Skeletal muscle satellite cell (primary cell): ENCODE results near the gene HOXB4.

ENCODE experiments used
- H3K27me3 ChIP-seq: 2 replicates; pipeline ENCODE4 v1.7.0; 2013; ENCODE audit warnings: low read length; ENCODE audit not compliant: control insufficient read depth, insufficient read depth
- H3K36me3 ChIP-seq: 2 replicates; pipeline ENCODE4 v1.7.0; 2013; ENCODE audit warnings: mild to moderate bottlenecking, control low read depth, low read length; ENCODE audit not compliant: insufficient read depth
- H3K4me1 ChIP-seq: 2 replicates; pipeline ENCODE4 v1.7.0; 2013; ENCODE audit warnings: low read length; ENCODE audit not compliant: control insufficient read depth, insufficient read depth
- H3K4me2 ChIP-seq: 2 replicates; pipeline ENCODE4 v1.7.0; 2013; ENCODE audit warnings: mild to moderate bottlenecking, low read length
- H3K4me3 ChIP-seq: 2 replicates; pipeline ENCODE4 v1.7.0; 2013; ENCODE audit warnings: low read length
- H3K9ac ChIP-seq: 2 replicates; pipeline ENCODE4 v1.7.0; 2013; ENCODE audit warnings: mild to moderate bottlenecking, low read depth, low read length, moderate library complexity
- H3K9me3 ChIP-seq: replicated peaks from 2 replicates; pipeline ENCODE4 v1.7.0; 2013; ENCODE audit warnings: mild to moderate bottlenecking, control low read depth, low read length

The HOXB4 gene

DNA sequence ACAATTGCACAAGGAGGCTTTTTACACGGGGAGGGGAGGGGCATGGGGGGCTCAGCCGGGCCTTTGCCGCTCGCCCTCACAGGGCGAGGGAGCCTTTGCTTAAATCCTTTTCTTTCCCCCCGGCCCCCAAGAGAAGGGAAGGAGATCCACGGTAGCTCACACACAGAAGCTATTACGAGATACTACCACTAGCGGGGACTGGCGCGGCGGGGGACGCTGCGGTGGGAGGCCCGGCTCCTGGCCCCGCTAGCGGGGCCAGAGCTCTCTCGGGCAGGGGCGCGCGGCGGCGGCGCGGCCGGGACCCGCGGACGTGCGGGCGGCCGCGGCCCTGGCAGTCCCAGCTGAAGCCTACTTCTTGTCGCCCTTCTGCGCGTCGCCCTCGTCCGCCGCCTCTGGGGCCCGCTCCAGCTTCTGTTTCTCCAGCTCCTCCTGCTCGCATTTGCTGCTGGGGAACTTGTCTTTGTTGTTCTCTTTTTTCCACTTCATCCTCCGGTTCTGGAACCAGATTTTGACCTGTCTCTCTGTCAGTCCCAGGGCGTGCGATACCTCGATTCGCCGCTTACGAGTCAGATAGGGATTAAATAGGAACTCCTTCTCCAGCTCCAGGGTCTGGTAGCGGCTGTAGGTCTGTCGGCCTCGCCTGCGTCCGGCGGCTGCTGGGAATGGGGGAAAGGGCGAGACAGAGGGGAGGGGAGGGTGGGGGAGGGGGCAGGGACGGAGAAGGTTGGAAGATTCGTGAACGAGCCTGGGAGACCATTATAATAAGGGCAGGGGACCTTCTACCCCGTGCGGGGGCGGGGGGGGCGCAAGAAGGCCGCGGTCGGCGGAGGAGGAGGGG, 34.9 kb upstream of the HOXB4 start:
- H3K27me3 ChIP-seq, result peaks cover 44% of the 10 kb centered on the region
- H3K4me2 ChIP-seq, result peak overlapping the region; percentile 99
- H3K9me3 ChIP-seq, result no peaks in the 10 kb centered on the region
- peak overlapping the region; percentile 68 for H3K9ac ChIP-seq
- peak overlapping the region; percentile 71 for H3K4me3 ChIP-seq
- peaks cover 27% of the 10 kb centered on the region for H3K4me1 ChIP-seq
- H3K36me3 ChIP-seq, result no peaks in the 10 kb centered on the region

GRCh38 chr17:48612456-48612853, 34.3 kb upstream of the HOXB4 start:
- Histone ChIP-seq H3K36me3 (no peaks in the 10 kb centered on the region), H3K4me1 (peaks cover 26% of the 10 kb centered on the region), H3K27me3 (peaks cover 37% of the 10 kb centered on the region), H3K4me3 (peak overlapping the region; percentile 71), H3K9ac (peak overlapping the region; percentile 68), H3K4me2 (peak overlapping the region; percentile 99), H3K9me3 (no peaks in the 10 kb centered on the region)

- no peaks in the 10 kb centered on the region for H3K9me3 ChIP-seq
- H3K27me3 ChIP-seq, result peaks cover 31% of the 10 kb centered on the region
- H3K4me3 ChIP-seq, result peak overlapping the region; percentile 95
- H3K4me1 ChIP-seq, result peaks cover 25% of the 10 kb centered on the region
- peak overlapping the region; percentile 98 for H3K9ac ChIP-seq
- no peaks in the 10 kb centered on the region for H3K36me3 ChIP-seq
- H3K4me2 ChIP-seq, result peak overlapping the region; percentile 99
Measured at GRCh38 chr17:48611681-48612455, 33.7 kb upstream of the HOXB4 start.

- peak overlapping the region; percentile 95 for H3K4me3 ChIP-seq
- H3K4me1 ChIP-seq, result peaks cover 25% of the 10 kb centered on the region
- peaks cover 25% of the 10 kb centered on the region for H3K27me3 ChIP-seq
- H3K4me2 ChIP-seq, result peak overlapping the region; percentile 99
- H3K9ac ChIP-seq, result peak overlapping the region; percentile 98
- H3K9me3 ChIP-seq, result no peaks in the 10 kb centered on the region
- no peaks in the 10 kb centered on the region for H3K36me3 ChIP-seq
Measured at GRCh38 chr17:48611213-48611612, 33.1 kb upstream of the HOXB4 start.

- Histone ChIP-seq H3K9me3 (no peaks in the 10 kb centered on the region), H3K4me1 (peaks cover 25% of the 10 kb centered on the region), H3K36me3 (no peaks in the 10 kb centered on the region), H3K4me2 (peak within 1 kb of the TSS; percentile 99), H3K4me3 (peak within 1 kb of the TSS; percentile 95), H3K27me3 (peaks cover 18% of the 10 kb centered on the region), H3K9ac (peak within 1 kb of the TSS; percentile 98)
Measured at GRCh38 chr17:48610282-48611211, 32.4 kb upstream of the HOXB4 start, which contains the start of gene HOXB7. Gene HOXB7 (minus strand): TSS chr17:48611017. CDS start chr17:48610918, 99 bp downstream.

DNA sequence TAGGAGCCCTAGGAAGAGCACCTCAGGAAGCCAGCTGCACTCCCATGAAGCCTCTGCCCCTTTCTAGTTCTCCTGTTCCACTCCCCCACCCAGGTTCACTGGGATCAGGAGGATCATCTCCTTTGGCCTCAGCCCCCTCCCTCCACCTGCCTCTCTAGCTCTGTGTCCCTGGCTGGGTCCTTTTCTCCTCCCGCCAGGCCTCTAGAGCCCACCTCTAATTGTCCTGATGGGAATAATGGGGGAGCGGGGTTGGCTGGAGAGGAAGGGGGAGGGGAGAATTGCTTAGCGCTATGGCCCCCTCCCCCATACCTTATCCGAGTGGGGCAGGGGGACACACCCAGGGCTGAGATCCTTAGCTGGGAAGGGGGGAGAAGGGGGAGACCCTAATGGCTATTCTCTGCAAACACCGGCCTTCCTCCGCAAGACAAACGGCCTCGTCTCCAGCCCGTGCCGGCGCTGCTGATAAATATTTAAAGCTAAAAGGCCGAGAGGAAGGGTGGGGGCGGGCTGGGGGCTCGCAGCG, 31.7 kb upstream of the HOXB4 start:
- Histone ChIP-seq H3K27me3 (peaks cover 11% of the 10 kb centered on the region), H3K9ac (peak overlapping the region; percentile 98), H3K9me3 (no peaks in the 10 kb centered on the region), H3K4me3 (peak overlapping the region; percentile 95), H3K4me2 (peak overlapping the region; percentile 99), H3K4me1 (peaks cover 31% of the 10 kb centered on the region), H3K36me3 (no peaks in the 10 kb centered on the region)

DNA sequence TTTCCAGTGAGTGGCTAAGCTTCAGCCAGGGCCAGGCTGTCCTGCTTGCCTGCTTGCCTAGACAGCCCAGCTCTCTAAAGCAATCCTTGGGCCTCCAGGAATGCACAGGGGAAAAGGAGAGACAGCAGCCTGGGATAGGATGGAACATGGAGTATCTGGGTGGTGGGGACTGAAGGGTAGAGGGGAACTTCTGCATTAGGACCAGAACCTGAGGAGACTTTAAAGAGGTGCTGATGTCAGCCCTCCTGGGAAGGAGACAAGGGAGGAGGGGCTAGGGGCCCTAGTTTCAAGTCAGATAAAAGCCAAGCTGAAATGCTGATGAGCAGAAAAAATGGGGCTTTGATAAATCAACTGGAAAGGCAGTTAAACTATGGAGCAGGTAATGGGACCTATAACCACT, 30.9 kb upstream of the HOXB4 start:
- peaks cover 26% of the 10 kb centered on the region for H3K4me1 ChIP-seq
- no peaks in the 10 kb centered on the region for H3K9me3 ChIP-seq
- H3K36me3 ChIP-seq, result no peaks in the 10 kb centered on the region
- H3K4me3 ChIP-seq, result no peak overlapping the region
- H3K4me2 ChIP-seq, result peak overlapping the region; percentile 99
- no peak overlapping the region for H3K9ac ChIP-seq
- H3K27me3 ChIP-seq, result peaks cover 4% of the 10 kb centered on the region

DNA sequence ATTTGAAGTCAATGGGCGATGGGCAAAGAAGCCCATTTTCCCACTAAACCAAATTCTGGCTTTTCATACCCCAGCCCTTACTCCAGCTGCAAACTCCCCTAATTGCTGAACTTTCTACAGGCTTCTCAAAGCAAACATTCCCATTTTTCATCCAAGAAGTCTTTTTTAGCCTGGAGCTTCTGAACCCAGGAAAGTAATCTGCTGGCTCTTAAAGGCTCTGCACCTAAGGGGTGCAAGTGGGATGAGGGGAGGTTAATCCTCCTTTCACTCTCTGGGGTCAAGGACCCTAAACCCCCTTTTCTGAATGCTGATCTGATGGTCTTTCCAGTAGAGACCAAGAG, 30.3 kb upstream of the HOXB4 start:
- H3K36me3 ChIP-seq, result no peaks in the 10 kb centered on the region
- H3K4me3 ChIP-seq, result no peak overlapping the region
- no peaks in the 10 kb centered on the region for H3K9me3 ChIP-seq
- H3K4me2 ChIP-seq, result no peak overlapping the region
- H3K4me1 ChIP-seq, result peaks cover 21% of the 10 kb centered on the region
- H3K27me3 ChIP-seq, result no peaks in the 10 kb centered on the region
- no peak overlapping the region for H3K9ac ChIP-seq

DNA sequence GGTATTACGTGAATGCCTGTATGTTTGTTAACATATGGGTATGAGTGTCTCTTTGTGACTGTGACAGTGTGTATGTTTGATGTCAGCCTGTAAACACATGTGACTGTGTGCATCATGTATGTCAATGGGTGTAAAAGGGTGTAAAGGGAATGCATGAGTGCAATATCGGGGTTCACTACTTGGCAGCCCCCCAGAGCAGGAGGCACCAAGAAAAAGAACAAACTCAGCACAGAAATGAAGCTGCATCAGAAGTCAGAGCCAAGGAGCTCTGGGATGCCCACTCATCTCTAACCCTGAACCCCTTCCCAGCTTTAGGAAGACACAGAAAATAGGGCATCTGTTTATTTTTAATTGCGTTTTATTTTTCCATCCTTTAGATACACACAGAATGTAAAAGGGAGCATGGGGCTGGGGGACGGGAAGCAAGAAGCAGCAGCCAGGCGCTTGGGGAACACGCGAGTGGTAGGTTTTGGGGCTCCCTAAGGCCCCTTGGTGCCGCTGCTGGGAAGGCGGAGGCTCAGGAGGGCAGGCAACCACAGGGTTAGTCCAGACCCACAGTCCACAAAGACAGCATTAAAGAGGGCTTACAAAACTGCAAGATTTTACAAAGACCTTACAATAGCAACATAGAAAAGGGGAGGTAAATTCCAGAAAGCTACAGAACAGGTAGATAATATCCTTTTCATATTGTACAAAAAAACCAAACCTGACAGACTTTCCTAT, 28.9 kb upstream of the HOXB4 start:
- no peaks in the 10 kb centered on the region for H3K36me3 ChIP-seq
- H3K4me1 ChIP-seq, result peaks cover 21% of the 10 kb centered on the region
- no peak overlapping the region for H3K4me3 ChIP-seq
- no peaks in the 10 kb centered on the region for H3K9me3 ChIP-seq
- no peak overlapping the region for H3K4me2 ChIP-seq
- no peak overlapping the region for H3K9ac ChIP-seq
- no peaks in the 10 kb centered on the region for H3K27me3 ChIP-seq

DNA sequence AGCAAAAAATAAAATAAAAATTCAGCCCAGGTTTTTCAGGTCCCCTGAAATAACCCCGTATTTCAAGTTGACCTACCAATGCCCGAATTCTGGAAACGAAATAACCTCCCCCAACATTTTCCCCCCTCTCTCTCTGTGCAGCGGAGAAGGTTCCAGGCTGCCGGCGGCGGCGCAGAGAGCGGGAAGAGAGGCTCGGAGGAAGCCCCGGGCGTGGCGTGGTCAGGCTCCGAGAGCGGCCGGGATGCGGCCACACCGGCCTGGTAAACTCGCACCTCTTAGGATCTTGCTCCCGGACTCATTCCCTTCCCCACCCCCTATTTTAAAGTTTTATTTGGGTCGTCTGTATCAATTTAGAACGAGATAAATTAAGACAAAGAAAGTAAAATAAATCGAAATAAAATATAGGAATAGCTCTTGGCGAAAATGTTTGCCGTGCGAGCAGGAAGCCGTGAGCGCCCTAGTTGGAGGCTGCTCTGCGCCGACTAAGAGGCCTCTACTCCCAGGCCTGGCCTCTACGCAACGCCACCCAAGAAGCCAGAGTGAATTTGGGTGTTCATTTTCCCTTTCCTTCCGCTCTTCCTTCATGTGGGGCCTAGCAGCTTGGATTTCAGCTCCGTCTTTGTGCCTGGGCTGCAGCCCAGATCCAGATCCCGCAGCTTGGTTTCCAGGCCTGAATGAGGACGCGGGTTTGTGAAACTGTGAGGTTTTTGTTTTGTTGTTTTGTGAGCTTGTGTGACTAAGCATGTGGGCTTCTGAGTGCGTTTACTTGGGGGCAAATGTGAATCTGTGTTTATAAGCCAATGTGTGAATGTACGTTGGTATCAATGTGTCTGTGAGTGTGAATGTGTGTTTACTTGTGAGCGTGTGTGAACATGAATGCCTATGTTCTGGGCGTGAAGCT, 28.1 kb upstream of the HOXB4 start:
- Histone ChIP-seq H3K4me1 (peaks cover 20% of the 10 kb centered on the region), H3K9ac (no peak overlapping the region), H3K4me2 (no peak overlapping the region), H3K4me3 (no peak overlapping the region), H3K9me3 (no peaks in the 10 kb centered on the region), H3K27me3 (no peaks in the 10 kb centered on the region), H3K36me3 (no peaks in the 10 kb centered on the region)
